CD8-positive, alpha-beta memory T cell (primary cell): ENCODE results near the gene RIMS3. TPM values are rescaled to one million over a fixed set of nuclear protein-coding genes. Genes with fewer than 3 reads are reported as not detected.

ENCODE experiments used
- CTCF ChIA-PET: fragments of 350-600 bp; sonication (Branson Sonifier 250); formaldehyde crosslinking; loops from one replicate; lab custom pipeline; 2021; ENCODE audit warnings: antibody characterized with exemption; lab: Charles Lee
- POLR2A ChIA-PET: fragments of 350-600 bp; sonication (Branson Sonifier 250); formaldehyde crosslinking; loops from one replicate; lab custom pipeline; 2021; ENCODE audit warnings: antibody characterized with exemption; lab: Charles Lee
- DNase-seq, 5 donors: peaks; one replicate each; pipeline versions ENCODE4 v3.0.0 to v3.0.0-alpha.2; 2020 to 2022; ENCODE audit warnings: mixed read lengths in 1 of 5
- H3K27ac ChIP-seq: one replicate; pipeline ENCODE4 v1.7.0; 2013; ENCODE audit warnings: low read depth, mild to moderate bottlenecking, low read length, moderate library complexity
- H3K27me3 ChIP-seq: 2 replicates; pipeline ENCODE4 v1.7.0; 2013; ENCODE audit warnings: low read length, mild to moderate bottlenecking; ENCODE audit not compliant: insufficient read depth, poor library complexity, severe bottlenecking
- H3K36me3 ChIP-seq: 2 replicates; pipeline ENCODE4 v1.7.0; 2013; ENCODE audit warnings: mild to moderate bottlenecking, low read length, moderate library complexity; ENCODE audit not compliant: insufficient read depth
- H3K4me1 ChIP-seq: 2 replicates; pipeline ENCODE4 v1.7.0; 2013; ENCODE audit warnings: mild to moderate bottlenecking, low read length, moderate library complexity; ENCODE audit not compliant: insufficient read depth
- H3K4me3 ChIP-seq: 2 replicates; pipeline ENCODE4 v1.7.0; 2013; ENCODE audit warnings: mild to moderate bottlenecking, low read length
- H3K9me3 ChIP-seq: 2 replicates; pipeline ENCODE4 v1.7.0; 2013; ENCODE audit warnings: mild to moderate bottlenecking, low read length
- H3K27ac Mint-ChIP-seq, 8 donors: one replicate each; pipeline ENCODE4 v1.8.0; 2020 to 2021; ENCODE audit warnings: mixed read lengths in 8 of 8, mild to moderate bottlenecking in 6 of 8, inconsistent platforms in 3 of 8, moderate library complexity in 3 of 8
- H3K27me3 Mint-ChIP-seq, 2 donors: one replicate each; pipeline ENCODE4 v1.8.0; 2020 to 2021; ENCODE audit warnings: mixed read lengths in 2 of 2, mild to moderate bottlenecking in 1 of 2, moderate library complexity in 1 of 2
- H3K36me3 Mint-ChIP-seq, 3 donors: one replicate each; pipeline ENCODE4 v1.8.0; 2020 to 2021; ENCODE audit warnings: mixed read lengths in 3 of 3, inconsistent platforms in 1 of 3, mild to moderate bottlenecking in 1 of 3
- H3K4me1 Mint-ChIP-seq, 3 donors: one replicate each; pipeline ENCODE4 v1.8.0; 2020 to 2021; ENCODE audit warnings: mixed read lengths in 3 of 3, inconsistent platforms in 1 of 3, mild to moderate bottlenecking in 1 of 3
- H3K4me3 Mint-ChIP-seq, 7 donors: one replicate each; pipeline ENCODE4 v1.8.0; 2020 to 2021; ENCODE audit warnings: mixed read lengths in 7 of 7, mild to moderate bottlenecking in 6 of 7, moderate library complexity in 4 of 7, inconsistent platforms in 2 of 7
- H3K9me3 Mint-ChIP-seq, 5 donors: one replicate each; pipeline ENCODE4 v1.8.0; 2020 to 2022; ENCODE audit warnings: mixed read lengths in 5 of 5, mild to moderate bottlenecking in 3 of 5, moderate library complexity in 2 of 5, inconsistent platforms in 1 of 5
- polyA plus RNA-seq: library from polyadenylated mRNA; unstranded; fragments of 300-500 nt; fragmentation: Illumina TruSeq; gene quantifications from one replicate; pipeline ENCODE4 v1.2.3, GENCODE V29; 2021
- total RNA-seq, 2 experiments: library from RNA; stranded (reverse); gene quantifications; one replicate each; pipeline ENCODE4 v1.2.3, GENCODE V29; 2021

Gene RIMS3
- total and polyA plus RNA-seq, 3 experiments from 2014 or later = 1.4 to 5.4 (median 1.7) TPM

GRCh38 chr1:40673452-40673851 lies 8.0 kb upstream of the RIMS3 start:
- Histone ChIP-seq H3K27me3 (no peaks in the 10 kb centered on the region), H3K4me1 (no peaks in the 10 kb centered on the region), H3K9me3 (no peaks in the 10 kb centered on the region), H3K4me3 (no peak overlapping the region), H3K36me3 (no peaks in the 10 kb centered on the region), H3K27ac (no peak overlapping the region)
- no peaks in the 10 kb centered on the region for H3K27me3 Mint-ChIP-seq
- no peak for DNase-seq
- no peaks in the 10 kb centered on the region for H3K9me3 Mint-ChIP-seq
- no peaks in the 10 kb centered on the region for H3K36me3 Mint-ChIP-seq
- no peak overlapping the region for H3K4me3 Mint-ChIP-seq
- H3K27ac Mint-ChIP-seq = no peak overlapping the region
- POLR2A ChIA-PET = no interaction called here
- CTCF ChIA-PET = no interaction called here
- H3K4me1 Mint-ChIP-seq = peaks cover 3 to 8% (median 7%) of the 10 kb centered on the region in 3 donors

- H3K4me1 ChIP-seq = peaks cover 17% of the 10 kb centered on the region
- Mint-ChIP-seq H3K36me3 (no peaks in the 10 kb centered on the region), H3K4me3 (peak overlapping the region; percentile 23 to 63 (median 49)), H3K4me1 (peaks cover 13 to 31% (median 21%) of the 10 kb centered on the region in 3 donors), H3K9me3 (no peaks in the 10 kb centered on the region), H3K27ac (peak overlapping the region in 1 of 8 donors; percentile 14), H3K27me3 (no peaks in the 10 kb centered on the region)
- H3K27me3 ChIP-seq = no peaks in the 10 kb centered on the region
- peak; percentile 71 to 85 (median 81) for DNase-seq
- H3K4me3 ChIP-seq = no peak overlapping the region
- ChIA-PET POLR2A (interaction anchor here (0.8 kb wide), 1 partner anchor 22 kb away, joined by 5 read pairs; the partner anchor contains the start of gene NFYC), CTCF (interaction anchor here (0.7 to 2.2 kb wide), 21 partner anchors 9 to 525 kb away, joined by 3 to 10 read pairs (median 4); partner anchors contain the start of gene NFYC)
- H3K9me3 ChIP-seq = no peaks in the 10 kb centered on the region
- no peak overlapping the region for H3K27ac ChIP-seq
- H3K36me3 ChIP-seq = no peaks in the 10 kb centered on the region
These were observed 3.5 kb upstream of the RIMS3 start for GRCh38 chr1:40668769-40669525.

GRCh38 chr1:40664791-40665190 lies 691 bp downstream of the RIMS3 start:
- no peak overlapping the region for H3K4me3 ChIP-seq
- no peaks in the 10 kb centered on the region for H3K36me3 ChIP-seq
- H3K4me1 ChIP-seq = peaks cover 17% of the 10 kb centered on the region
- DNase-seq = no peak
- Mint-ChIP-seq H3K9me3 (no peaks in the 10 kb centered on the region), H3K27me3 (peaks cover 0 to 1% of the 10 kb centered on the region in 2 donors), H3K36me3 (no peaks in the 10 kb centered on the region), H3K4me1 (peaks cover 19 to 44% (median 31%) of the 10 kb centered on the region in 3 donors), H3K27ac (peak overlapping the region in 3 of 8 donors; percentile 60 to 73 (median 68)), H3K4me3 (peak overlapping the region; percentile 54 to 93 (median 78))
- ChIA-PET CTCF (no interaction called here), POLR2A (interaction anchor here (1.5 kb wide), 1 partner anchor 27 kb away, joined by 8 read pairs; the partner anchor contains the start of gene NFYC)
- H3K9me3 ChIP-seq = no peaks in the 10 kb centered on the region
- H3K27ac ChIP-seq = no peak overlapping the region
- no peaks in the 10 kb centered on the region for H3K27me3 ChIP-seq

- H3K27ac ChIP-seq = no peak overlapping the region
- CTCF ChIA-PET = no interaction called here
- POLR2A ChIA-PET = no interaction called here
- Mint-ChIP-seq H3K9me3 (no peaks in the 10 kb centered on the region), H3K36me3 (no peaks in the 10 kb centered on the region), H3K4me1 (peaks cover 19 to 42% (median 31%) of the 10 kb centered on the region in 3 donors), H3K4me3 (peak overlapping the region; percentile 67 to 93 (median 79)), H3K27ac (peak overlapping the region in 4 of 8 donors; percentile 23 to 89 (median 64)), H3K27me3 (peaks cover 0 to 1% of the 10 kb centered on the region in 2 donors)
- H3K4me3 ChIP-seq = no peak overlapping the region
- H3K27me3 ChIP-seq = no peaks in the 10 kb centered on the region
- DNase-seq = no peak
- peaks cover 17% of the 10 kb centered on the region for H3K4me1 ChIP-seq
- H3K36me3 ChIP-seq = no peaks in the 10 kb centered on the region
- H3K9me3 ChIP-seq = no peaks in the 10 kb centered on the region
These were observed 1.3 kb downstream of the RIMS3 start for GRCh38 chr1:40664167-40664537.

GRCh38 chr1:40663324-40664166 lies 1.9 kb downstream of the RIMS3 start:
- Histone ChIP-seq H3K27me3 (no peaks in the 10 kb centered on the region), H3K36me3 (no peaks in the 10 kb centered on the region), H3K27ac (no peak overlapping the region), H3K4me3 (no peak overlapping the region), H3K4me1 (peaks cover 17% of the 10 kb centered on the region), H3K9me3 (no peaks in the 10 kb centered on the region)
- ChIA-PET CTCF (no interaction called here), POLR2A (no interaction called here)
- H3K27me3 Mint-ChIP-seq = peaks cover 0 to 1% of the 10 kb centered on the region in 2 donors
- H3K36me3 Mint-ChIP-seq = no peaks in the 10 kb centered on the region
- H3K4me3 Mint-ChIP-seq = peak overlapping the region in 6 of 7 donors; percentile 35 to 88 (median 53)
- DNase-seq = no peak
- H3K27ac Mint-ChIP-seq = peak overlapping the region in 4 of 8 donors; percentile 10 to 89 (median 76)
- H3K9me3 Mint-ChIP-seq = no peaks in the 10 kb centered on the region
- peaks cover 18 to 36% (median 25%) of the 10 kb centered on the region in 3 donors for H3K4me1 Mint-ChIP-seq

GRCh38 chr1:40662864-40663263 lies 2.6 kb downstream of the RIMS3 start:
- H3K9me3 Mint-ChIP-seq = no peaks in the 10 kb centered on the region
- ChIA-PET POLR2A (no interaction called here), CTCF (no interaction called here)
- peaks cover 18 to 34% (median 24%) of the 10 kb centered on the region in 3 donors for H3K4me1 Mint-ChIP-seq
- peaks cover 17% of the 10 kb centered on the region for H3K4me1 ChIP-seq
- H3K36me3 Mint-ChIP-seq = no peaks in the 10 kb centered on the region
- no peak for DNase-seq
- H3K27me3 ChIP-seq = no peaks in the 10 kb centered on the region
- H3K4me3 Mint-ChIP-seq = peak overlapping the region in 4 of 7 donors; percentile 23 to 76 (median 38)
- H3K9me3 ChIP-seq = no peaks in the 10 kb centered on the region
- H3K27ac Mint-ChIP-seq = peak overlapping the region in 3 of 8 donors; percentile 15 to 84 (median 79)
- H3K27ac ChIP-seq = no peak overlapping the region
- no peaks in the 10 kb centered on the region for H3K36me3 ChIP-seq
- no peak overlapping the region for H3K4me3 ChIP-seq
- H3K27me3 Mint-ChIP-seq = peaks cover 0 to 1% of the 10 kb centered on the region in 2 donors

GRCh38 chr1:40662151-40662550 lies 3.3 kb downstream of the RIMS3 start:
- Histone ChIP-seq H3K9me3 (no peaks in the 10 kb centered on the region), H3K27ac (no peak overlapping the region), H3K4me3 (no peak overlapping the region), H3K27me3 (no peaks in the 10 kb centered on the region), H3K36me3 (no peaks in the 10 kb centered on the region), H3K4me1 (peaks cover 17% of the 10 kb centered on the region)
- Mint-ChIP-seq H3K36me3 (no peaks in the 10 kb centered on the region), H3K4me3 (no peak overlapping the region), H3K27me3 (peaks cover 0 to 1% of the 10 kb centered on the region in 2 donors), H3K27ac (peak overlapping the region in 1 of 8 donors; percentile 81), H3K4me1 (peaks cover 18 to 32% (median 20%) of the 10 kb centered on the region in 3 donors), H3K9me3 (no peaks in the 10 kb centered on the region)
- no peak for DNase-seq
- ChIA-PET POLR2A (interaction anchor here (0.6 kb wide), 1 partner anchor 29 kb away, joined by 3 read pairs; no protein-coding TSS in a partner anchor), CTCF (no interaction called here)
